ENCODE measurements around the gene PUS7L. TPM values are rescaled to one million over a fixed set of nuclear protein-coding genes. Genes with fewer than 3 reads are reported as not detected.
"Not testable (repeated sequence)": the region's sequence is repeated elsewhere in the genome, so short reads cannot be mapped to it uniquely, and the experiment has no call there.

The PUS7L gene
- total RNA-seq, 1 experiment from 2014 or later: 19.1 TPM

DNA sequence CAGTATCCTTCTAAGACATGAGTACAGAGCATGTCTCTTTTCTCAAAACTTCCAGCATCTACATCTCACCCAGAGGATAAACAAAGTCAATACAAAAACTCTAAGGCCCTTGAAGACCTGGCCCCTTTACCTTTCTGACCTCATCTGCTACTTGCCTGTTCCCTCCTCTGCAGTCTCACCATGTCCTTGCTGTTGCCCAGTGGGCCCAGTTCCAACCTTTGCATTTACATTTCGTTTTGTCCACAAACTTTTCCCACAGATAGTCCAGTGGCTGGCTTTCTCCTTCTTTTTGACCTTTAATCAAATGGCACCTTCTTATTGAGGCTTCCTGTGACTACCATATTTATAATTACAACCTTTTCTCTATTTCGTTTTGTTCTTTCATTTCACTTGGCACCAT lies 1.8 kb upstream of the PUS7L start:
- Histone ChIP-seq H3K9me3 (no peaks in the 10 kb centered on the region), H3K36me3 (peaks cover 4% of the 10 kb centered on the region), H3K27me3 (no peaks in the 10 kb centered on the region), H3K4me3 (peak overlapping the region; percentile 89)
- DNase-seq: peak; percentile 3

DNA sequence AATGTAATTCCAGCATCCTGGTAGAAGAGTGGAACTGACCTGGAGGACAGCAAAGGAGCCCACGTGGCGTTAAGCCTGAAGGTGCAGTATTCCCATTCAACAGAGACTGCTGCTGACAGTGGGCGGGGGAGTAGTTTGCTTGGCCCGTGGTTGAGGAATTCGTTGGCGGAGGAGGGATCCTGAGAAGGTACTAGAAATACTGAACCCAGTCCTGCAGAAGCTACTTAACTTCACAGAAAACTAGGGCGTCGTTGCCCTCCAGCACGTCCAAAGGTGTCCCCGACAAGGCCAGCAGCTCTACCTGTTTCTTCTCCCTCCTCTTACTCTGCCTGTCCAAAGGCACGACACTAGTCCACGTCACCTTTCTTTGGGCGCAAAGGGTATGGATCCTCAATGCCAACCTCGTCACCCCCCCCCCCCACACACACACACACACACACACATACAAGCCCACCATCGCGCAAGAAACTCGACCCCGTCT lies 303 bp downstream of the PUS7L start:
- H3K36me3 ChIP-seq: peaks cover 24% of the 10 kb centered on the region
- no peaks in the 10 kb centered on the region for H3K27me3 ChIP-seq
- H3K4me3 ChIP-seq: peak overlapping the region; percentile 89
- DNase-seq: peak; percentile 59
- no peaks in the 10 kb centered on the region; the same call in 1 of the 2 replicates for H3K9me3 ChIP-seq

DNA sequence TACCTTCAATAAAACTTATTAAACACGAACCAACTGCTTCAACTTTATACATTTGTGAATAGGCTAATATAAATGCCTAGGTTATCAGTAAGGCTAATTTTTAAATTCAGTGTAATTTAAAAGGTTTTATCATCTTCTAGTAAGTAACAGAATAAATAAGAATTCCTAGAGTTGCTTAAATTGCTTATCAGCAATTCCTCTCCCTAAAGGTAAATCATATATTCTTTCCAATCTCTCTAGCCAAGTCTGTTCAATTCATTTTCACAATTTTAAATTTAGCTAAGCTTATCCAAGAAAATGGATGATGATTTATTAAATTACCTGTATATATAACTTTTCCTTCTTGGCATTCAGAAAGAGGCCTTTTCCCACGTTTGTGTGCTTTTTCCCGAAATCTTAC lies 4.6 kb downstream of the PUS7L start:
- no peaks in the 10 kb centered on the region for H3K27me3 ChIP-seq
- DNase-seq: no peak
- H3K9me3 ChIP-seq: no peaks in the 10 kb centered on the region; the same call in 1 of the 2 replicates
- no peak overlapping the region for H3K4me3 ChIP-seq
- peaks cover 54% of the 10 kb centered on the region for H3K36me3 ChIP-seq

DNA sequence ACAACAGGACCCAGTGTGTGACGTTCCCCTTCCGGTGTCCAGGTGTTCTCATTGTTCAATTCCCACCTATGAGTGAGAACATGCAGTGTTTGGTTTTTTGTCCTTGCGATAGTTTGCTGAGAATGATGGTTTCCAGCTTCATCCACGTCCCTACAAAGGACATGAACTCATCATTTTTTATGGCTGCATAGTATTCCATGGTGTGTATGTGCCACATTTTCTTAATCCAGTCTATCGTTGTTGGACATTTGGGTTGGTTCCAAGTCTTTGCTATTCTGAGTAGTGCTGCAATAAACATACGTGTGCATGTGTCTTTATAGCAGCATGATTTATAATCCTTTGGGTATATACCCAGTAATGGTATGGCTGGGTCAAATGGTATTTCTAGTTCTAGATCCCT lies 7.2 kb downstream of the PUS7L start:
- H3K4me3 ChIP-seq: not testable (repeated sequence)

DNA sequence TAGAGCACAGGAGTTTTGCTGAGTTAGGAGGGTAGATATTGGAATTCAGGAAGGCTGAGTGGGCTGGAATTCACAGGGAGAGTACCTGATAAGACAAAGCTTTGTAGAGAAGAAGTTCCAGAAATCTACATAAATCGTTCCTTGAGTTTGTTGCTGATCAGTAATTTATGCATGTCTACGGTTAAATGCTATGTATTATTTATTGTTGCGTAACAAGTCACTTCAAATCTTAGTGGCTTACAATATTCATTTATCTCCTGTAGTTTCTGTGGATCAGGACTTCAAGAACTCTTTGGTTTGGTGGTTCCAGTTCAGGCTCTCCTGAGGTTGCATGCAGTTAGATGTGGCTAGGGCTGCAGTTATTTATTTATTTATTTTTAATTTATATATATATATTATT lies 7.8 kb downstream of the PUS7L start:
- Histone ChIP-seq H3K9me3 (no peaks in the 10 kb centered on the region; the same call in none of the 2 replicates), H3K27me3 (no peaks in the 10 kb centered on the region), H3K36me3 (peaks cover 74% of the 10 kb centered on the region), H3K4me3 (no peak overlapping the region)
- no peak for DNase-seq

More for the DNA sequence above, 7.2 kb downstream of the PUS7L start:
- H3K36me3 ChIP-seq: peaks cover 68% of the 10 kb centered on the region
- not testable (repeated sequence) for H3K27me3 ChIP-seq, DNase-seq, H3K9me3 ChIP-seq

DNA sequence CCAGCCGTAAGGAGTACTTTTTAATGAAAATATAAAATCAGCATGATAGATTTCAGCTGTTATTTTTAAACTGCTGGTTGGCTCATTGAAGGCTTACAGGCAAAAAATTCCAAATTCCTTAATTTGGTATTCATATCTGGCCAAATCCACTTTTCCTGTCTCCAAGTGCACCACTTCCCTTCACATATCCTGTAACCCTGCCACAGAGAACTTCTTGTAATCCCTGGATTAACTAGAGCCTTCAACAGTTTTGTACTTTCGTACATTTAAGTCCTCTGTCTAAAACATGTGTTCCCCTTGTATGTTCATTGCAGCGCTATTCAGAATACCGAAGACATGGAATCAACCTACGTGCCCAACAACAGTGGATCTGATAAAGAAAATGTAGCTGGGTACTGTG lies 9.6 kb downstream of the PUS7L start:
- H3K27me3 ChIP-seq: no peaks in the 10 kb centered on the region
- DNase-seq: no peak
- peaks cover 74% of the 10 kb centered on the region for H3K36me3 ChIP-seq
- H3K4me3 ChIP-seq: no peak overlapping the region
- peaks cover 7% of the 10 kb centered on the region for H3K9me3 ChIP-seq

DNA sequence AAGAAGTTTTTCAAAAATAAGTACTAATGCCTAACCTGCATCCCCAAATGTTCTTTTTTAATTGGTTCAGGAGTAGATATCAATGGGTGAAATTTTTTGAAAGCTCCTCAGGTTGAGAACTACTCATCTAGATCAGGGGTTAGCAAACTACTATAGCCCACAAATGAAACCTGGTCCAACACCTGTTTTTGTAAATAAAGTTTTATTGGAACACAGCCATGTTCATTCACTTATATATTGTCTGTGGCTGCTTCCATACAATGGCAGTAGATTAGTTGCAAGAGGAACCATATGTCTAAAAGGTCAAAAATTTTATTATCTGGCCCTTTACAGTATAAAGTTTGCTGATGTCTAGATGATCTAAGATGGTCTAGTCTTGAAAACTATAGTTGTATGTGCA lies 13.8 kb downstream of the PUS7L start:
- no peak for DNase-seq
- H3K4me3 ChIP-seq: no peak overlapping the region

DNA sequence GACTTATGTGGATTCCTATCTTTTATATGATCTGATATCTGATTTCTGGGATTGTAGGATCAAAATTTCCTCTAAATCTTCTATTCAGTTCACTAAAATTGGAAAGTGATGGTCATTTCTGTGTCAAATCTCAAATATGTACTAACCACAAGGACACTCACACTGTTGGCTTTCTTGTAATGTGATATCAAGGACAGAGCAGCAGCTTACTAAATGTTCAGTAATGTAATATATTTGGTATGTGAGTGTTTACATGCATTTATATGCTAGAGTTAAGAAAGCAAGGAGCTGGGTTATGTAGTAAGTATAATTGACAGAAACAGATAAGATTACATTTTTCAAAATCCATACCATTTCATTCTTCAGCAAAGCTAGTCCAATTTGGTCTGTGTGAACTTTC lies 16.5 kb downstream of the PUS7L start:
- no peak for DNase-seq
- Histone ChIP-seq H3K36me3 (peaks cover 69% of the 10 kb centered on the region), H3K9me3 (peaks cover 10% of the 10 kb centered on the region), H3K27me3 (no peaks in the 10 kb centered on the region), H3K4me3 (no peak overlapping the region)

More for the DNA sequence above, 13.8 kb downstream of the PUS7L start:
- Histone ChIP-seq H3K27me3 (no peaks in the 10 kb centered on the region), H3K9me3 (peaks cover 10% of the 10 kb centered on the region), H3K36me3 (peaks cover 77% of the 10 kb centered on the region)

DNA sequence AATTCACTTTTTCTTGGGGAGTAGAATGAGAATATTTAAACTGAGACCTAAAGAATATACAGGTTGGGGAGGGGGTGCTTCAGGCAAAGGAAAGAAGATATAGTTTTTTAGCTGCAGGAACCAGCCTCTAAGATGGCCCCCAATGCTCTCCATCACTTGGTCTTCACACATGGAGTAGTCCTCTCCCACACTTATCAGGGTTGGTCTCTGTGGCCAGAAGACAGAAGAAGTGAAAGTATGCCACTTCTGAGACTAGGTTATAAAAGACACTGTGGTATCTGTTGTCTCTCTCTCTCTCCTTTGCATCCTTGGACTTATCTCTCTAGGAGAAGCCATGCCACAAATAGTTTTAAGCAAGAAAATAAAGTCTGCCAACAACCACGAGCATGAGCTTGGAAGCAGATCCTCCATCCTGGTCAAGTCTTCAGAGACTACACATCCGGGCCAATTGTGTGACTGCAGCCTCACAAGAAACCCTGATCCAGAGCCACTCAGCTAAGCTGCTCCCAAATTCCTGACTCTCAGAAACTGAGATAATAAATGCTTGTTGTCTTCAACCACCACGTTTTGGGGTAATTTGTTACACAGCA lies 18.0 kb downstream of the PUS7L start:
- peak; percentile 33 for DNase-seq
- H3K9me3 ChIP-seq: peaks cover 10% of the 10 kb centered on the region
- H3K27me3 ChIP-seq: no peaks in the 10 kb centered on the region
- peaks cover 64% of the 10 kb centered on the region for H3K36me3 ChIP-seq
- no peak overlapping the region for H3K4me3 ChIP-seq

DNA sequence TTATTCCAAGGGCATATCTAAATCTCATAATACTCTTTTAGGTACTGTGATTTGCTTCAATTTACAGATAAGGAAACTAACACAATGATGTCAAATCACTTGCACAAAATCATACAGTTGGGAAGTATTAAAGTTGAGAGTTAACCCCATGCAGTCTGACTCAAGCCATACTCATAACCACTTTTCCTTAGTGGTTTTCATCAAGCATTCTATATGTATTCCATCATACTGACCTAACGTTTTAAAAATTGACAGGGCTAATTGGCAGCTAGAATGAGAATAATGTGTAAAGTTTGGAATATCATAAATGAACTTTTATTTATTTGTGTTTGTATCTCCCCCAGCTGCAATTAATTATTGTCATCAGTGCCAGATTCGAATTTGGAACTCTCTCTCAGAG lies 20.9 kb downstream of the PUS7L start:
- Histone ChIP-seq H3K27me3 (no peaks in the 10 kb centered on the region), H3K4me3 (no peak overlapping the region), H3K36me3 (peaks cover 46% of the 10 kb centered on the region), H3K9me3 (no peaks in the 10 kb centered on the region; the same call in 1 of the 2 replicates)
- no peak for DNase-seq

DNA sequence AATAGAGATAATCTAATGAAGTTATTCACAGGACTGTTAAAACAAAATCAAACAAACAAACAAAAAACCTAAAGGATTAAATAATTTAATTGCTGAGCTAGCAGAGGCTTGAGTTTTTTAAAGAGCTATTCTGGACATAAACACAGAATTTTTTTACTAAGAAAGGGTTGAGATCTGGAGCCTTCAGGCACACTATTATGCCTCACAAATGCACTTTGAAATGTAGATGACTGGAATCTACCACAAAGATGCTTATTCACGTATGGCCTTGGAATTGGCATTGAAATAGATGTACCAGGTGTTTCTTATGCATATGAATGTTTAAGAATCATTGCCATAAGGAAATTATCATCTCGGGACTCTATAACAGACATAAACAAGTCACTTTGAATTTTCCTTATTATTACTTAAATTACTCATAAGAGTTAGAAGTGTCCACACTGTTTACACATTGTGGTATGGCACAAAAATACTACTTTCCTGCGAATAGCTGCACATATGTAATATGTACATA lies 21.6 kb downstream of the PUS7L start:
- no peaks in the 10 kb centered on the region for H3K27me3 ChIP-seq
- no peaks in the 10 kb centered on the region; the same call in 1 of the 2 replicates for H3K9me3 ChIP-seq
- H3K36me3 ChIP-seq: peaks cover 44% of the 10 kb centered on the region
- DNase-seq: no peak
- H3K4me3 ChIP-seq: no peak overlapping the region

DNA sequence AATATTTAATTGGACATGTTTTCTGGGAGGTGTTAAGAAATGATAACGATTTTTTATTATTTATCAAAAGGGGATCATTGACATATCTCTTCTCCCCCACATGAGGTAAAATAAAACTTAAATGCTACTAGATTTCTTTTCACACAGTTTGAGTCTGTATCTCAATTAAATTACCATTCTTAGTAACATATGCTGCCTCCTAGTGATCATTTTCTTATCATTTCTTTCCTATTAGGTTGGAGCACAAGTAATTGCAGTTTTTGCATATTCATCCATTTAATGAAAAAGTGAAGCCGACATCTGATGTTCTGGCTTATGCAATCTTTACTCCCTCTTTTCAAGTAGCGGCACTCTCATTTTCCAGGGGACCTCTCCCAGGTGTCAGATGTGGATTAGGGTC lies 24.9 kb downstream of the PUS7L start:
- H3K9me3 ChIP-seq: no peaks in the 10 kb centered on the region
- no peak overlapping the region for H3K4me3 ChIP-seq
- peaks cover 28% of the 10 kb centered on the region for H3K36me3 ChIP-seq
- no peak for DNase-seq
- H3K27me3 ChIP-seq: no peaks in the 10 kb centered on the region

DNA sequence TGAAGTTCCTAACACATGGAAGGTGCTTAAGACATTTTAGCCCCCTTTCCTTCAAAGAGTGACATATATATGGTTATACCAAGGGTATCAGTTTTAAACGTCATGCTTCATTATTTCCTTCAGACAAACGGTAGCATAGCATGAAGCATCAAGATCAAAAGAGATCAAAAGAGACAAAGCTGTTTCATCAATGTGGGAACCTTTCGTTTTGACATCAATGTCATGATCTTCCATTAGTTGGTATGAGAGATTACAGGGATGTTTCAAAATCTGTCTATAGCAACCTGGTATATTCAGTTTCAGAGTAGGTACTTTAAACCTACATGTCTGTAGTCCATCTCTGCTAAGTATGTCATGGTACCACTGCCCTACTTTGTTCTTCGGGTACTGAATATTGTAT lies 28.3 kb downstream of the PUS7L start:
- Histone ChIP-seq H3K27me3 (no peaks in the 10 kb centered on the region), H3K36me3 (peaks cover 15% of the 10 kb centered on the region; the same call in 1 of the 2 replicates), H3K9me3 (no peaks in the 10 kb centered on the region), H3K4me3 (no peak overlapping the region)
- DNase-seq: no peak

DNA sequence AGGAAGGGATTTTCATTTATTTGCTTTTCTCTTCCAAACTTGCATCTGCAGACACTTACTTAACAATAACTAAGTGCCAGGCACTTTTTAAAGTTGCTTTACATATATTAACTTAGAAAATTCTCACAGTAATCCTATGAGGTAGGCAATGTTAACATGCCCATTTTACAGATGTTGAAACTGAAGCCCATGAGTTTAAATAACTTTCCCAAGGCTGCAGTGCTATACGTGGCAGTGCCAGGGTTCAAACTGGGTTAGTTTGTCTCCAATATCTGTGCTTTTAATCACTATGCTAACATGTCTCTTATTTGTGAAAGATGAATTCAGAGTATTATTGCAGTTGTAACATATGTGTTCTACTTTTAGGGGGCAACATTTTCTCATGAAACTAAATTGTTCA lies 29.9 kb downstream of the PUS7L start:
- H3K4me3 ChIP-seq: no peak overlapping the region
- H3K36me3 ChIP-seq: peaks cover 14% of the 10 kb centered on the region; the same call in 1 of the 2 replicates
- no peaks in the 10 kb centered on the region for H3K9me3 ChIP-seq
- no peak for DNase-seq
- H3K27me3 ChIP-seq: no peaks in the 10 kb centered on the region

DNA sequence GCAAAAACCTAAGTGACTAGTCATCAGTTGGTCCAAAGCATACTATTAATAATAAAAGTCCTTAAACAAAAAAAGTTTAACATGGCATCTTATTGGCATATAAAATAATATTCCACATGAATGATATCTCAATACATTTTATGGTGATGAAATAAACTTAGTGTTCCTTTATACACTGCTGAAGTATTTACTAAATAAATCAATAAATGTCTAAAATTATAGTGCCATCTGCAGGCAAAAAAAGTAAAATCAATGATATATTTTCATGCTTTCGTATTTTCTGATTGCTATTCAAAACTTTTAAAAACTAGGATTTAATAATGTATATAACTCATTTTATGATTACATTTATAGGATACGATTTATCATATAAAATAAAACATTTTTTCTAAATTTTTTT lies 30.5 kb downstream of the PUS7L start:
- Histone ChIP-seq H3K4me3 (no peak overlapping the region), H3K36me3 (peaks cover 14% of the 10 kb centered on the region; the same call in 1 of the 2 replicates), H3K9me3 (no peaks in the 10 kb centered on the region), H3K27me3 (no peaks in the 10 kb centered on the region)
- DNase-seq: no peak

DNA sequence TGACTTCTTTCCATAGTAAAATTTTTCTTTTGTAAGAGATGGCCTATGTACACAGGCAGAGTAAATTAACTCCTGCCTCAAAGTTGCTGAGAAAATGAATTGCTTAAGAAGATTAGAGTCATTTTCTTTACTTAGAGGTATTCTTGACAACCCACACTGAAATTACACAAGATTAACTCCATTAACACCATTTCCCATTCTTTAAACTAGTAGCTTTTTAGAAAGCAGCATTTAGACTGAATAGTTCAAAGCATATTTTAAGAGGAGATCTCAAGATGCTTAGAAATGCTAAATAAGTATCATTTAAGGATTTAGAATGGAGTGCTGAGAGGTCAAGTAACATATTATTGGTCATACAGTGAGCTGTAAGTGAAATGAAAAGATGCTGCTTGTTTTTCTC lies 35.5 kb downstream of the PUS7L start:
- H3K36me3 ChIP-seq: peaks cover 4% of the 10 kb centered on the region; the same call in 1 of the 2 replicates
- DNase-seq: no peak
- H3K27me3 ChIP-seq: no peaks in the 10 kb centered on the region
- no peak overlapping the region for H3K4me3 ChIP-seq
- H3K9me3 ChIP-seq: no peaks in the 10 kb centered on the region

DNA sequence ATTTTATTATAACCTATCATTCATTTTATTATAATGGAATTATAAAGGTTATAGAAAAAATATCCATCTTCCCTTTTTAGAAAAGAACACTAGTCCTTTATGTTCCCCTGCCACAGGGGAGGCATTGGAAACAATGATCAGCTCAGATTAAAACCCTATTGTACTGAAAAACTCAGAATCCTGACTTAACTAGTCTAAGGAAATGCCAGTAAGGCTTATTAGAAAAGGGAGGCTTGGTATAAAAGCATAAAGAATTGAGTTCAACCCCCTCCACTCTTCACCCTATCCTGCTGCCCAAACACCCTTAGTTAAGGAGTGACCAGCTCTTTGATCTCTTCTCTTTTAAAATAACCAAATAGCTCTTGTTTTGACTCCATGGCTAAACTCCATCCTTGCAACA lies 36.0 kb downstream of the PUS7L start:
- Histone ChIP-seq H3K9me3 (no peaks in the 10 kb centered on the region), H3K36me3 (peaks cover 4% of the 10 kb centered on the region; the same call in 1 of the 2 replicates), H3K27me3 (no peaks in the 10 kb centered on the region), H3K4me3 (no peak overlapping the region)
- DNase-seq: no peak

DNA sequence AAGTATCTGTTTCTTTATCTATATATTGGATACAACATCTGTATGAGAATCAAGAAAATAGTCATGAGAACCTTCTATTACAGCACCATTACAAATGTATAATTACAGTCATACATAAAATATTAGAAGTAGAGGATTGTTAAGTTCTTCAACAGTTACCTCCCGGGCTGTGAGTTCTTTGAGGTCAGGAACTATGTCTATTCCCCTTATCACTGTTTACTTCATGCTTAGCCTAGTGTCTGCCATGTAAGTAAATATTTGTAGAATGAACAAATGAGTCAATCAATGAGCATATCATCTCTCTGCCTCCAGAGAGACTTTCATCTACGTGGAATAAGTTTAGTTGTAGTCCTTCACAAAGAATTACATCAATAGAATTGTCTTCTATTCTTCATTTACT lies 47.2 kb downstream of the PUS7L start:
- Histone ChIP-seq H3K4me3 (no peak overlapping the region), H3K9me3 (peaks cover 4% of the 10 kb centered on the region; the same call in 1 of the 2 replicates), H3K27me3 (no peaks in the 10 kb centered on the region), H3K36me3 (no peaks in the 10 kb centered on the region)
- no peak for DNase-seq

Data from MG63 (cell line).